VCaP (cell line): ENCODE data around the gene RABGAP1.

Source experiments
- H3K27ac ChIP-seq: fragments of 450-650 bp; 2 replicates; pipeline ENCODE4 v1.5.1; 2017
- CTCF ChIP-seq: fragments of 450-650 bp; conservative IDR thresholded peaks from 2 replicates; pipeline ENCODE4 v1.5.1; 2017; ENCODE audit warnings: mild to moderate bottlenecking, moderate library complexity

The RABGAP1 gene

GRCh38 chr9:122931226-122932121 lies 9.3 kb upstream of the RABGAP1 start, which contains the start of gene ZBTB26:
Gene ZBTB26 (minus strand): TSS chr9:122931512. CDS start chr9:122919934, 11,578 bp downstream.
- peak within 1 kb of the TSS; percentile 92 for H3K27ac ChIP-seq
- no peak for TF ChIP-seq CTCF

GRCh38 chr9:122936464-122936863 lies 4.4 kb upstream of the RABGAP1 start:
- TF ChIP-seq CTCF: no peak
- no peak overlapping the region for H3K27ac ChIP-seq

- TF ChIP-seq CTCF: no peak
- H3K27ac ChIP-seq: no peak overlapping the region
Measured at GRCh38 chr9:122936883-122937282, 3.9 kb upstream of the RABGAP1 start.

GRCh38 chr9:122939601-122940000 lies 1.2 kb upstream of the RABGAP1 start:
- no peak for TF ChIP-seq CTCF
- H3K27ac ChIP-seq: peak overlapping the region; percentile 91

GRCh38 chr9:122940454-122940748 lies 419 bp upstream of the RABGAP1 start:
- TF ChIP-seq CTCF: no peak
- H3K27ac ChIP-seq: peak overlapping the region; percentile 91

- TF ChIP-seq CTCF: no peak
- H3K27ac ChIP-seq: peak overlapping the region; percentile 91
Measured at GRCh38 chr9:122941582-122942234, 888 bp downstream of the RABGAP1 start.

GRCh38 chr9:122944960-122945888 lies 4.4 kb downstream of the RABGAP1 start:
- no peak for TF ChIP-seq CTCF
- no peak overlapping the region for H3K27ac ChIP-seq
